ENCODE measurements around the gene OTULIN.

The OTULIN gene

DNA sequence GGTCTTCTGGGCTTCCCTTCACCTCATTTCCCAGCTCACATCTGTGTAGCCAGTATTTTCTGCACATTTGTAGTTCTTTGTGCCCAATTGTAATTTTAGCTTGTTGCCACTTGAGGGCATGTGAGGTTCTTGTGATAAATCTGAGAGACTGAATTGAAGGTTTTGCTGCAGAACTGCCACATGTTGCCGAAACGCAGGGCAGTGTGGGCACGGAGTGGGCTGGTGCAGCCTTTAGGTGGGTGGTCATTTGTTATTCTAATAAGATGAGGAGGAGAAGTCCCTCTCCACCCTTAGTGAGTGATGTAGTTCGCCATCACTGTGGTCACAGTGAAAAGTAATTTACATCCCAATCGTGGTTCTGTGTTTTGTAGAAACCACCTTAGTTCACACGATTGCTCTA lies 21.2 kb downstream of the OTULIN start:
- TF ChIP-seq, protein P1, sequence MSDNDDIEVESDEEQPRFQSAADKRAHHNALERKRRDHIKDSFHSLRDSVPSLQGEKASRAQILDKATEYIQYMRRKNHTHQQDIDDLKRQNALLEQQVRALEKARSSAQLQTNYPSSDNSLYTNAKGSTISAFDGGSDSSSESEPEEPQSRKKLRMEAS (IDR thresholded peaks at IDR 0.05; ENCODE audit: low read depth, low read length) = peak; percentile 76
- no peak for TF ChIP-seq POLR2A (IDR thresholded peaks at IDR 0.05; ENCODE audit: extremely low read depth, insufficient read length)
- TF ChIP-seq MYC (IDR thresholded peaks at IDR 0.05; ENCODE audit: low read depth, low read length) = no peak
- TF ChIP-seq, protein P2, sequence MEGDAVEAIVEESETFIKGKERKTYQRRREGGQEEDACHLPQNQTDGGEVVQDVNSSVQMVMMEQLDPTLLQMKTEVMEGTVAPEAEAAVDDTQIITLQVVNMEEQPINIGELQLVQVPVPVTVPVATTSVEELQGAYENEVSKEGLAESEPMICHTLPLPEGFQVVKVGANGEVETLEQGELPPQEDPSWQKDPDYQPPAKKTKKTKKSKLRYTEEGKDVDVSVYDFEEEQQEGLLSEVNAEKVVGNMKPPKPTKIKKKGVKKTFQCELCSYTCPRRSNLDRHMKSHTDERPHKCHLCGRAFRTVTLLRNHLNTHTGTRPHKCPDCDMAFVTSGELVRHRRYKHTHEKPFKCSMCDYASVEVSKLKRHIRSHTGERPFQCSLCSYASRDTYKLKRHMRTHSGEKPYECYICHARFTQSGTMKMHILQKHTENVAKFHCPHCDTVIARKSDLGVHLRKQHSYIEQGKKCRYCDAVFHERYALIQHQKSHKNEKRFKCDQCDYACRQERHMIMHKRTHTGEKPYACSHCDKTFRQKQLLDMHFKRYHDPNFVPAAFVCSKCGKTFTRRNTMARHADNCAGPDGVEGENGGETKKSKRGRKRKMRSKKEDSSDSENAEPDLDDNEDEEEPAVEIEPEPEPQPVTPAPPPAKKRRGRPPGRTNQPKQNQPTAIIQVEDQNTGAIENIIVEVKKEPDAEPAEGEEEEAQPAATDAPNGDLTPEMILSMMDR (IDR thresholded peaks at IDR 0.05; ENCODE audit: low read depth, low read length) = peak; percentile 51
- DNase-seq (ENCODE audit: low read depth) = peak; percentile 58
- H3K4me3 ChIP-seq (ENCODE audit: low read depth, low read length) = no peak overlapping the region

DNA sequence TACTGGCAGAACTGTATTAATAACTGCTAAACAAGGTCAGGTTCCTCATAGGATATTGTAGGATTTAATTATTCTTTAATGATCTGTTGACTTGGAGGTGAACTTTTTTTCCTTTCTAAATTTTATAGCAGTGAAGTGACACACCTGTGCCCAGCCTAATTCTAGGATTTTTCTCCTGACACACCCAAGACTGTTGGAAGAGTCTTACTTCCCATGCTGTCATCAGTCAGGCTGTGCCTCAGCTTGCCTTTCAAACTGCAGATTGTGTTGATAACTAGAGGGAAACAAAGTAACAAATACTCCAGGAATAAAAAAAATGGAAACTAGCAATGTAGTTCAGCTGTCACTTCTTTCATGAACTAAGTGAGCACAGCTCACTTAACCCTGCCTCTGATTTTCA lies 22.0 kb downstream of the OTULIN start:
- TF ChIP-seq MYC (IDR thresholded peaks at IDR 0.05; ENCODE audit: low read depth, low read length) = no peak
- TF ChIP-seq, protein P1 (IDR thresholded peaks at IDR 0.05; ENCODE audit: low read depth, low read length) = no peak
- no peak for TF ChIP-seq POLR2A (IDR thresholded peaks at IDR 0.05; ENCODE audit: extremely low read depth, insufficient read length)
- TF ChIP-seq, protein P2 (IDR thresholded peaks at IDR 0.05; ENCODE audit: low read depth, low read length) = no peak

DNA sequence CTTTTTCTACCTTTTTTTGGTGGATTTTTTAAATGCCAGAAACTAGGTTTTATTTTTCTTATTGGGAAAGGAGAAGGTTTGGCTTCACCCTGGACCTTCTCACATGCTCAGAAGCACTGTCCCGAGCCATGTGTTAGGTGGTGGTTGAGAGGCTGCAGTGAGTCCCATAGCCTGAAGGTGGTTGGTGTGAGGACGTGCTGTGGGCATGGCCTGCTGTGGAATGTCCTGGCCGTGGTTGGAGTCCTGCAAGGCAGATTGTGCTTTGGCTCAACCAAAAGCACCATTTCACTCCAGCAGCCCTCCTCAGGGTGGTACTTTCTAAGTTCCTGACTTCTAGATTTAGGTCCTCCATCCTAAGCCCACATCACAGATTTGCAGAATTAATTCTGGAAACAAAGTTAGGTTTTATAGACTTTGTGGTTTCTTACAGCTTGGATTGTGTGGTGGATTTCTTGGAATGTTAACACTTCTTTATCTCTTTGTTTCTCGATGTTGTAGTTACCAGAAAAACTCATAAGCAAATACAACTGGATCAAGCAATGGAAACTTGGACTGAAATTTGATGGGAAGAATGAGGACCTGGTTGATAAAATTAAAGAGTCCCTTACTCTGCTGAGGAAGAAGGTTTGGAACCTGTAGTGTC lies 22.6 kb downstream of the OTULIN start:
- DNase-seq (ENCODE audit: low read depth) = no peak
- TF ChIP-seq POLR2A (IDR thresholded peaks at IDR 0.05; ENCODE audit: extremely low read depth, insufficient read length) (no peak), MYC (IDR thresholded peaks at IDR 0.05; ENCODE audit: low read depth, low read length) (no peak)
- TF ChIP-seq, protein P1 (IDR thresholded peaks at IDR 0.05; ENCODE audit: low read depth, low read length) = no peak
- TF ChIP-seq, protein P2 (IDR thresholded peaks at IDR 0.05; ENCODE audit: low read depth, low read length) = no peak
- no peak overlapping the region for H3K4me3 ChIP-seq (ENCODE audit: low read depth, low read length)

More for the DNA sequence above, 22.0 kb downstream of the OTULIN start:
- H3K4me3 ChIP-seq (ENCODE audit: low read depth, low read length) = no peak overlapping the region
- no peak for DNase-seq (ENCODE audit: low read depth)

DNA sequence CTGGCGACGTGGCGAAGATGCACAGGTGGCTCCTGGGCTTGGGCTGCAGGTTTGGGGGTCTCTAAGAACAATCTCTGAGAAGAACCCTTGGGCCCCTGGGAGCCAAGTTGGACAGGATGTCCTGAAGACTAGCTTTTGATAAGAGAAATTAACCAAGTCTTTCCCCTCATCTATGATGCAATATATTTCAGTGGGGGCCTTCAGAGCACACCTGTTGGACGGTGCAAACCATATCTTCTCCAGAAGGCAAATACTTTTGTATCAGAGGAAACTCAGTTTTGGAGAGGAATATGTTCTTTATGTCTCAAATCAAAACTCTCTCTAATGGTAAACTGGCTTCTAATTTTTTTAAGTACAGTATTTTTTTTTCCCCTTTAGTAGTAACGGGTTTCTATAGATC lies 28.6 kb downstream of the OTULIN start:
- TF ChIP-seq, protein P1 (IDR thresholded peaks at IDR 0.05; ENCODE audit: low read depth, low read length) = no peak
- TF ChIP-seq POLR2A (IDR thresholded peaks at IDR 0.05; ENCODE audit: extremely low read depth, insufficient read length) (no peak), MYC (IDR thresholded peaks at IDR 0.05; ENCODE audit: low read depth, low read length) (no peak)
- TF ChIP-seq, protein P2 (IDR thresholded peaks at IDR 0.05; ENCODE audit: low read depth, low read length) = no peak
- DNase-seq (ENCODE audit: low read depth) = no peak
- H3K4me3 ChIP-seq (ENCODE audit: low read depth, low read length) = no peak overlapping the region

DNA sequence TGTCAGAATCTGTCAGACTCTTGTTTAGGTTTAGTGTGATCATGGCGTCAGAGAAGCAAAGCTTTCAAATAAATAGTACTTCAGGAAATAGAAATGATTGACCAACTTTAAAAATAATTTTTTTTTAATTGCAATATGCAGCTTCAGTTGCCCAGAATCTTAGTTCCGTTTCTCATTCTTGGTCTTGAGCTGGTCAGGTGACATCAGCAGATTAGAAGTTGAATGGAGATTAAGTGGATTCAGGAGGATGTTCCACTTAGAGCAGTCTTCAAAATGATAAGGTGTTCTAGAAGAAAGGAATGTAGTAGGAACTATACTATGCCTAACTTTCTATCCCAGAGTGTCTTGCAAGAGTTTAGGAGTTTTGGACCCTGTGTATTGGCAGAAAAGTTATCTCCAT lies 30.6 kb downstream of the OTULIN start:
- no peak for DNase-seq (ENCODE audit: low read depth)
- no peak overlapping the region for H3K4me3 ChIP-seq (ENCODE audit: low read depth, low read length)
- TF ChIP-seq MYC (IDR thresholded peaks at IDR 0.05; ENCODE audit: low read depth, low read length) (no peak), POLR2A (IDR thresholded peaks at IDR 0.05; ENCODE audit: extremely low read depth, insufficient read length) (no peak)
- TF ChIP-seq, protein P2 (IDR thresholded peaks at IDR 0.05; ENCODE audit: low read depth, low read length) = no peak
- TF ChIP-seq, protein P1 (IDR thresholded peaks at IDR 0.05; ENCODE audit: low read depth, low read length) = no peak
